ENCODE data around the gene DOCK3. TPM values are rescaled to one million over a fixed set of nuclear protein-coding genes. Genes with fewer than 3 reads are reported as not detected.

DOCK3 gene
- total RNA-seq, 1 donor from 2014 or later = 0.52 TPM

DNA sequence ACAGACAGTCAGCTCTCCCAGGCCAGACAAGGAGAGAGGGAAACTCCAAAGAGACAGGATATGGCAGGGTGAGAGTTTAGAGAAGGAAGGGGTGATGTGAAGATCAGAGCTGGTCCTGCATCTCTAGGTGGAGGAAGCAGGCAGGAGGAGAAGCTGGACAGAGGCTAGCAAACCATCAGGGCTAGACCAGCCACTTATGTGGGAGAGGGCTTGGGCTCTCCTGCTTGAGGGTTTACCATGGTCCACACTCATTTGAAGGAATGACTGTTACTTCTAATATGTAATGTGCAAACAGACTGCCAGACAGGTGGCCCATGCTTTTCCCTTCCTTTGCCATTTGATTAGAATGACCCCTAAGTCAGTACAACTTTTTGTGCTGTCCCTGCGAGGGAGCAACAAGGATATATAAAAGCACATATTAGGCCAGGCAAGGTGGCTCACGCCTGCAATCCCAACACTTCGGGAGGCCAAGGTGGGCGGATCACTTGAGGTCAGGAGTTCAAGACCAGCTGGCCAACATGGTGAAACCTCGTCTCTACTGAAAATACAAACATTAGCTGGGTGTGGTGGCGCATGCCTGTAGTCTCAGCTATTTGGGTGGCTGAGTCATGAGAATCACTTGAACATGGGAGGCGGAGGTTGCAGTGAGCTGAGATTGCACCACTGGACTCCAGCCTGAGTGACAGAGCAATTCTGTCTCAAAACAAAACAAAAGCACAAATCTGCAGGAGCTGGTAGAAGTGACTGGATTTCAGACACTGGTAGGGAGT is 669.4 kb downstream of the DOCK3 start:
- Histone ChIP-seq H3K4me1 (ENCODE audit: control insufficient read depth in 3 of 3, insufficient read depth in 3 of 3, low read length in 3 of 3) (peaks cover 0 to 12% (median 7%) of the 10 kb centered on the region in 3 donors), H3K4me3 (ENCODE audit: low read length in 3 of 3) (no peak overlapping the region), H3K9ac (ENCODE audit: low read depth in 1 of 3, low read length in 3 of 3) (no peak overlapping the region), H3K36me3 (ENCODE audit: control insufficient read depth in 3 of 3, insufficient read depth in 3 of 3, low read length in 3 of 3) (no peaks in the 10 kb centered on the region), H3K27me3 (ENCODE audit: control insufficient read depth in 3 of 3, insufficient read depth in 3 of 3, low read length in 3 of 3) (no peaks in the 10 kb centered on the region), H3K27ac (ENCODE audit: low read depth, low read length) (no peak overlapping the region), H3K9me3 (ENCODE audit: control insufficient read depth in 3 of 3, low read length in 3 of 3) (peaks cover 0 to 2% (median 0%) of the 10 kb centered on the region in 3 donors)

DNA sequence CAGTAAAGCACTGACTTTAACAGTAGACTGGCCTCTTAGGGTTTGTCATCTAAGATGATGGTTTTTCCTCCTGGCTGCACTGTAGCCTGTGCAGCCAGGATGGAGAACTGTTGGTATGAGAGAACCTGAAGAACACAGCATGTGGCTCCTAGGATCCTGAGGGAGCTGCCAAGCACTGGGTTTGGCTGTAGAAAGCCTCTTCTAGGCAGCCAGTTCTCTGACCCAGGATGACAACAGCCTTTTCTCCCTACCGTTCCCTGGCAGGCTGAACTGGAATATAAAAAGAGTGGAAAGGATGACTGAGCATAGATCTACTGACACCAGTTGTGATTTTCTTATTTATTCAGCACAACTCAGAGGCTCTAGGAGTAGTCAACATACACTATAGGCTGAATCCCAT is 676.0 kb downstream of the DOCK3 start:
- H3K27ac ChIP-seq (ENCODE audit: low read depth, low read length) = no peak overlapping the region

DNA sequence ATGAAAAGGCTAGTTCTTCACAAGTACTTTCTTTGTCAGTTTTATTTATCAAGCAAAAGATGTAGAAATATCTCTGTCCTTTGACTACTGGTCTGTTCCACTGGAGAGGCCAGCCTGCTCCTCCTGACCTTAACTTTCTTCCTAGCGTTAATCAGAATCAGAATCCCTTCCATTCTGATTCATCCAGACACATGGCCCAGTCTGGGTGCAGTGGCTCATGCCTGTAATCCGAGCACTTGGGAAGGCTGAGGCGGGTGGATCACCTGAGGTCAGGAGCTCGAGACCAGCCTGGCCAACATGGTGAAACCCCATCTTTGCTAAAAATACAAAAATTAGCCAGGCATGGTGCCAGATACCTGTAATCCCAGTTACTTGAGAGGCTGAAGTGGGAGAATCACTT is 678.4 kb downstream of the DOCK3 start:
- H3K27ac ChIP-seq (ENCODE audit: low read depth, low read length) = no peak overlapping the region
- peaks cover 0 to 2% (median 0%) of the 10 kb centered on the region in 3 donors for H3K9me3 ChIP-seq (ENCODE audit: control insufficient read depth in 3 of 3, low read length in 3 of 3)
- H3K27me3 ChIP-seq (ENCODE audit: control insufficient read depth in 3 of 3, insufficient read depth in 3 of 3, low read length in 3 of 3) = no peaks in the 10 kb centered on the region
- H3K4me1 ChIP-seq (ENCODE audit: control insufficient read depth in 3 of 3, insufficient read depth in 3 of 3, low read length in 3 of 3) = no peaks in the 10 kb centered on the region
- H3K4me3 ChIP-seq (ENCODE audit: low read length in 3 of 3) = no peak overlapping the region
- peaks cover 0 to 2% (median 0%) of the 10 kb centered on the region in 3 donors for H3K36me3 ChIP-seq (ENCODE audit: control insufficient read depth in 3 of 3, insufficient read depth in 3 of 3, low read length in 3 of 3)
- no peak overlapping the region for H3K9ac ChIP-seq (ENCODE audit: low read depth in 1 of 3, low read length in 3 of 3)

More for the DNA sequence above, 676.0 kb downstream of the DOCK3 start:
- no peaks in the 10 kb centered on the region for H3K36me3 ChIP-seq (ENCODE audit: control insufficient read depth in 3 of 3, insufficient read depth in 3 of 3, low read length in 3 of 3)
- H3K27me3 ChIP-seq (ENCODE audit: control insufficient read depth in 3 of 3, insufficient read depth in 3 of 3, low read length in 3 of 3) = no peaks in the 10 kb centered on the region
- H3K9me3 ChIP-seq (ENCODE audit: control insufficient read depth in 3 of 3, low read length in 3 of 3) = peaks cover 0 to 2% (median 0%) of the 10 kb centered on the region in 3 donors
- no peak overlapping the region for H3K4me3 ChIP-seq (ENCODE audit: low read length in 3 of 3)
- H3K4me1 ChIP-seq (ENCODE audit: control insufficient read depth in 3 of 3, insufficient read depth in 3 of 3, low read length in 3 of 3) = no peaks in the 10 kb centered on the region
- H3K9ac ChIP-seq (ENCODE audit: low read depth in 1 of 3, low read length in 3 of 3) = no peak overlapping the region

DNA sequence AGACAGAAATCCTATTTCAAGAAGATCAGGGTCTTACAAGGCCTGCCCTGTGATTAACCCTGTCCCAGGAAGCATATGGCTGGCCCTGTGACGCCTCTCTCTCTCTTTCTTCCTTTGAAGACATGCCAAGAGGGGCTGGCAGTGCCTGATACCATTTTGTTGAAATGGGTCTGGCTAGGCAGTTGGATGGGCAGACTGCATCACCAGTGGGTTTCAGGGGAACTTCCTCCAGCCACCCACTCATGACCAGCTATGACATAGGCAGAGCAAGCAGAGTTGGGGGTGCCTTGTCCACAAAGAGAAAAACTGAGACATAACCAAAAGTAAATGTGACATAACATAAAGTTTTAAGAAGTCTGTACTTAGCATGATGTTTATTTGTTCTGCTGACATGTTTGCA is 679.0 kb downstream of the DOCK3 start:
- Histone ChIP-seq H3K4me3 (ENCODE audit: low read length in 3 of 3) (no peak overlapping the region), H3K27me3 (ENCODE audit: control insufficient read depth in 3 of 3, insufficient read depth in 3 of 3, low read length in 3 of 3) (no peaks in the 10 kb centered on the region), H3K27ac (ENCODE audit: low read depth, low read length) (no peak overlapping the region), H3K4me1 (ENCODE audit: control insufficient read depth in 3 of 3, insufficient read depth in 3 of 3, low read length in 3 of 3) (no peaks in the 10 kb centered on the region), H3K9ac (ENCODE audit: low read depth in 1 of 3, low read length in 3 of 3) (no peak overlapping the region), H3K9me3 (ENCODE audit: control insufficient read depth in 3 of 3, low read length in 3 of 3) (no peaks in the 10 kb centered on the region), H3K36me3 (ENCODE audit: control insufficient read depth in 3 of 3, insufficient read depth in 3 of 3, low read length in 3 of 3) (peaks cover 0 to 2% (median 0%) of the 10 kb centered on the region in 3 donors)

DNA sequence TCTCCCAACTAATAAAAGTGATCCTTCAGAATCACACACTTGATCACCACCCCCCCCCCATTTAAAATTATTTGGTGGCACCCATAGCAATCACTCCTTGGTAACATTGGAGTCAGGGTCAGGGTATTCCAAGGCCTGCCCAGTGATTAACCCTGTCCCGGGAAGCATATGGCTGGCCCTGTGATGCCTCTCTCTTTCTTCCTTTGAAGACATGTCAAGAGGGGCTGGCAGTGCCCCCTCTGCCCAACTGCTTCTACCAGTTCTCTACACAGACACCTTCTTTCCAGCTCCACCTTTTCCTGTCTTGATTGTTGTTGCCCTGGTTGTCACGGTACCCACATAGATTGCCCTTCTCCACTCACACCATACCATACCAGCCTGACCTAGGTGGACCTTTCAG is 679.4 kb downstream of the DOCK3 start:
- H3K9ac ChIP-seq (ENCODE audit: low read depth in 1 of 3, low read length in 3 of 3) = no peak overlapping the region
- peaks cover 0 to 2% (median 0%) of the 10 kb centered on the region in 3 donors for H3K36me3 ChIP-seq (ENCODE audit: control insufficient read depth in 3 of 3, insufficient read depth in 3 of 3, low read length in 3 of 3)
- no peaks in the 10 kb centered on the region for H3K4me1 ChIP-seq (ENCODE audit: control insufficient read depth in 3 of 3, insufficient read depth in 3 of 3, low read length in 3 of 3)
- no peak overlapping the region for H3K27ac ChIP-seq (ENCODE audit: low read depth, low read length)
- no peaks in the 10 kb centered on the region for H3K27me3 ChIP-seq (ENCODE audit: control insufficient read depth in 3 of 3, insufficient read depth in 3 of 3, low read length in 3 of 3)
- H3K9me3 ChIP-seq (ENCODE audit: control insufficient read depth in 3 of 3, low read length in 3 of 3) = no peaks in the 10 kb centered on the region
- no peak overlapping the region for H3K4me3 ChIP-seq (ENCODE audit: low read length in 3 of 3)

DNA sequence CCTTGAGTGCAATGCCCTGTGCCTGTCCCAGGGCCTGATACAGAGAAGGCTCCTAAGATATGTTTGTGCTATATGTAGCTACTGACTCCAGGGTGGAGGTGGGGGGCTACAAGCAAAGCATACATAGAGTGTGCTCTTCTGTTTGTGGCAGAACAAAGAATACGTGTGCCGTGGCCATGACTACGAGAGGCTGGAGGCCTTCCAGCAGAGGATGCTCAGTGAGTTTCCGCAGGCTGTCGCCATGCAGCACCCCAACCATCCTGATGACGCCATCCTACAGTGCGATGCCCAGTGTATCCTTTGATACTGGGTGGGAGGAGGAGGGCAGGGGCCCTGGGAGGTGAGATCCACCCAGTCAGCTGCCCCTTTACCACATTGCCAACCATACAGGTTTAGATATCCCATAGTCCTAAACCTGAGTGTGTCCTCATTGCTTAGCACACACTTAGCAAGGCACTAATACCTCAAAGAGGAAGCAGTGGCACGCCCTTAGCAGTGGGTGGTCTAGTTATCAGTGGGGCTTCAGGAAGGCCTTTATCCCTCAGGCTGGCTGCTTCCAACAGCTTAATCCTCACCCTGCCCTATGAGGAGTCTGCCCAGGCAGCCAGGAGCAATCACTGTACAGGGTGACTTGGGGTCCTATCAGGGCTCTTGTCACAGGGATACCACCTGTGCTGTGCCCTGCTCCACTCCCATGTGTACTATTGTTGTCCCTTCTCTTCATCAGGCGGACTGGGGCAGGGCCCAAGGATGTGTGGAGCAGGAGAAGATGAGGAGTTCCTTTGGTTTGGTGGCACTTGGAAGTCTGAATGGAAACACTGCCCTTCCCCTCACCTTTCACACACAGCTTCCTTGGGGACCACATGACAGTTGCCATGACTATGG is 680.2 kb downstream of the DOCK3 start:
- Histone ChIP-seq H3K4me1 (ENCODE audit: control insufficient read depth in 3 of 3, insufficient read depth in 3 of 3, low read length in 3 of 3) (no peaks in the 10 kb centered on the region), H3K9me3 (ENCODE audit: control insufficient read depth in 3 of 3, low read length in 3 of 3) (no peaks in the 10 kb centered on the region), H3K36me3 (ENCODE audit: control insufficient read depth in 3 of 3, insufficient read depth in 3 of 3, low read length in 3 of 3) (peaks cover 0 to 2% (median 0%) of the 10 kb centered on the region in 3 donors), H3K9ac (ENCODE audit: low read depth in 1 of 3, low read length in 3 of 3) (no peak overlapping the region), H3K27me3 (ENCODE audit: control insufficient read depth in 3 of 3, insufficient read depth in 3 of 3, low read length in 3 of 3) (no peaks in the 10 kb centered on the region), H3K4me3 (ENCODE audit: low read length in 3 of 3) (no peak overlapping the region), H3K27ac (ENCODE audit: low read depth, low read length) (no peak overlapping the region)

DNA sequence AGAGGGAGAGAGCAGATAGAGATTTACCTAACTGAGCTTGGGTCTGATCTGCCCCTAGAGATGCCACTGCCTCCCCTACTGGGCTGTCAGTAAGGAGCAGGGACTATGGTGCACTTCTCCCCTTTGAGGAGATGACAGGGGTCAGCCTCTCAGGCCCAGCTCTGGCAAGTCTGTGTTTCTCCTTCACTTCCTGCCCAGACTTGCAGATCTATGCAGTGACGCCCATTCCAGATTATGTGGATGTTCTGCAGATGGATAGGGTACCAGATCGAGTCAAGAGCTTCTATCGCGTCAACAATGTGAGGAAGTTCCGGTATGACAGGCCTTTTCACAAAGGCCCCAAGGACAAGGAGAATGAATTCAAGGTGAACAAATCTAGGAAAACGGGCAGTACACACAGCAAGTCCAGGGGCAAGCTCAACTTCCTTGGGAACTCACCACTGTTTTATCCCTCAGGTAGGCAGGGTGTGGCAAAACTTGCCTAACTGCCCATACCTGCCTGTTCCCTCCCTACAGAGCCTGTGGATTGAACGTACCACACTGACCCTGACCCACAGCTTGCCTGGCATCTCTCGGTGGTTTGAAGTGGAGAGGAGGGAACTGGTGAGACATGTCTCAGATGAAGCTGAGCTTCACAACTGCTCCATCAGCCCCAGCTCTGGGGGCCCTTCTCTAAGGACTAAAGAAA is 681.3 kb downstream of the DOCK3 start:
- no peak overlapping the region for H3K27ac ChIP-seq (ENCODE audit: low read depth, low read length)
- no peak overlapping the region for H3K9ac ChIP-seq (ENCODE audit: low read depth in 1 of 3, low read length in 3 of 3)
- H3K27me3 ChIP-seq (ENCODE audit: control insufficient read depth in 3 of 3, insufficient read depth in 3 of 3, low read length in 3 of 3) = no peaks in the 10 kb centered on the region
- no peaks in the 10 kb centered on the region for H3K9me3 ChIP-seq (ENCODE audit: control insufficient read depth in 3 of 3, low read length in 3 of 3)
- no peak overlapping the region for H3K4me3 ChIP-seq (ENCODE audit: low read length in 3 of 3)
- no peaks in the 10 kb centered on the region for H3K4me1 ChIP-seq (ENCODE audit: control insufficient read depth in 3 of 3, insufficient read depth in 3 of 3, low read length in 3 of 3)
- H3K36me3 ChIP-seq (ENCODE audit: control insufficient read depth in 3 of 3, insufficient read depth in 3 of 3, low read length in 3 of 3) = peaks cover 0 to 2% (median 0%) of the 10 kb centered on the region in 3 donors

DNA sequence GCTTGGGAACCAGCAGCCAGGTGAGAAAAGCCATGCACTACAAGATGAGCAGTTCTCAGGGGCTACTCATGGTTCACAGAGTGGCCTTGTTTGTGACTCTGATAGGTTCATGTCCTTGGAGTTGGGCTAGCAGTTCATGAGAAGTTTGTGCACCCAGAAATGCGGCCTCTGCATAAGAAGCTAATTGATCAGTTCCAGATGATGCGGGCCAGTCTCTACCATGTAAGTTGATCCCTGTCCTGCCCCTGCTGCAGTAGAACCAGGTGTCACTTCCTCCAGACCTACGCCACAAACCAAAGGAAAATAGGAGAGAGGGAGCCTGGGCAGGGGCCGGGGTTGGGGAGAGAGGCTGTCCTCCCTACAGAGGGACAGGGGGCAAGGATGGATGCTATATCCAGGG is 683.1 kb downstream of the DOCK3 start:
- Histone ChIP-seq H3K9ac (ENCODE audit: low read depth in 1 of 3, low read length in 3 of 3) (no peak overlapping the region), H3K27ac (ENCODE audit: low read depth, low read length) (no peak overlapping the region), H3K4me3 (ENCODE audit: low read length in 3 of 3) (no peak overlapping the region), H3K27me3 (ENCODE audit: control insufficient read depth in 3 of 3, insufficient read depth in 3 of 3, low read length in 3 of 3) (no peaks in the 10 kb centered on the region), H3K36me3 (ENCODE audit: control insufficient read depth in 3 of 3, insufficient read depth in 3 of 3, low read length in 3 of 3) (peaks cover 0 to 2% (median 0%) of the 10 kb centered on the region in 3 donors), H3K9me3 (ENCODE audit: control insufficient read depth in 3 of 3, low read length in 3 of 3) (no peaks in the 10 kb centered on the region), H3K4me1 (ENCODE audit: control insufficient read depth in 3 of 3, insufficient read depth in 3 of 3, low read length in 3 of 3) (no peaks in the 10 kb centered on the region)

DNA sequence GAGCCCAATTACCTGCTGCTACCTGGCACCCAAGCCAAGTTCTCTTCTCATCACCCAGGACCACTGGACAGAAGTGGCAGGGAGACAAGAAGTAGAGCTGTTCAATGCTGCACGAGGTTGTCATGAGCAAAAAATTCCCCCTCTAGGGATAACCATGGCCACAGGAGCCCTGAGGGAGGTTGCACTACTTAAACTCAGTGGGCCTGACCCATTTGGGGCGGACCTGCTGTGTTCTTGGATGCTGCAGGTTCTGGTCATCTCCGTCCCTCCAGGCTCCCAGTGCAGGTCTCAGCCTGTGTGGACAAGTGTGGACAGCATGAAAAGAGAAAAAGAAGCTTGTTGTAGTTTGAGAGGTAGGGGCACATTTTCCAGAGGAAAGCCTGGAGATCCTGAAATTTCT is 684.3 kb downstream of the DOCK3 start:
- Histone ChIP-seq H3K4me1 (ENCODE audit: control insufficient read depth in 3 of 3, insufficient read depth in 3 of 3, low read length in 3 of 3) (no peaks in the 10 kb centered on the region), H3K27me3 (ENCODE audit: control insufficient read depth in 3 of 3, insufficient read depth in 3 of 3, low read length in 3 of 3) (no peaks in the 10 kb centered on the region), H3K9me3 (ENCODE audit: control insufficient read depth in 3 of 3, low read length in 3 of 3) (no peaks in the 10 kb centered on the region), H3K36me3 (ENCODE audit: control insufficient read depth in 3 of 3, insufficient read depth in 3 of 3, low read length in 3 of 3) (peaks cover 0 to 2% (median 0%) of the 10 kb centered on the region in 3 donors), H3K27ac (ENCODE audit: low read depth, low read length) (no peak overlapping the region), H3K9ac (ENCODE audit: low read depth in 1 of 3, low read length in 3 of 3) (no peak overlapping the region), H3K4me3 (ENCODE audit: low read length in 3 of 3) (no peak overlapping the region)
